Right lobe of liver (tissue), 6 donors: ENCODE results near the gene CPNE9. TPM values are rescaled to one million over a fixed set of nuclear protein-coding genes. Genes with fewer than 3 reads are reported as not detected.
A peak's percentile ranks its signal among the peaks of the same experiment; 100 is the strongest.

Experiments used
- ATAC-seq, 4 donors: fragments of 200-7000 bp; cut with Tn5 transposase; one replicate each; pipeline ENCODE4 v1.9.1; 2020; ENCODE audit warnings: mild to moderate bottlenecking in 4 of 4, moderate library complexity in 4 of 4
- DNase-seq, 3 donors: peaks; one replicate each; pipeline ENCODE4 v3.0.0-alpha.2; 2020
- H3K27ac ChIP-seq, 3 donors: fragments of 200-600 bp; one replicate each; pipeline ENCODE4 v1.8.0; 2022
- H3K27me3 ChIP-seq, 2 donors: fragments of 200-600 bp; one replicate each; pipeline ENCODE4 v1.8.0; 2022
- H3K36me3 ChIP-seq, 4 donors: fragments of 200-600 bp; sonication (generic) in 1 of 4; one replicate each; pipeline versions ENCODE4 v1.5.1 to v1.8.0; 2017 to 2022; ENCODE audit warnings: control low read depth in 1 of 4
- H3K4me1 ChIP-seq, 4 donors: fragments of 200-600 bp; sonication (generic) in 1 of 4; one replicate each; pipeline versions ENCODE4 v1.5.1 to v1.8.0; 2017 to 2022; ENCODE audit warnings: control low read depth in 1 of 4
- H3K4me3 ChIP-seq, 3 donors: fragments of 200-600 bp; one replicate each; pipeline ENCODE4 v1.8.0; 2022
- H3K9me3 ChIP-seq, 4 donors: fragments of 200-600 bp; sonication (generic) in 1 of 4; one replicate each; pipeline versions ENCODE4 v1.5.1 to v1.8.0; 2017 to 2022; ENCODE audit warnings: control low read depth in 1 of 4
- CTCF ChIP-seq, 4 donors: fragments of 200-600 bp in 3 of 4; fragments of 450-650 bp in 1 of 4; IDR thresholded peaks; one replicate each; pipeline versions ENCODE4 v1.5.1 to v1.8.0; 2016 to 2022; ENCODE audit warnings: antibody characterized with exemption in 4 of 4, mild to moderate bottlenecking in 2 of 4
- POLR2A ChIP-seq: fragments of 450-650 bp; IDR thresholded peaks from one replicate; pipeline ENCODE4 v1.6.1; 2017; ENCODE audit warnings: antibody characterized with exemption, mild to moderate bottlenecking
- WGBS: methylation state at CpG from one replicate; pipeline ENCODE4 v1.1.6; 2018; ENCODE audit warnings: low coverage, low lambda C conversion rate; ENCODE audit not compliant: insufficient coverage; ENCODE audit errors: missing lambda C conversion rate; 5-methylcytosine and 5-hydroxymethylcytosine counted together
- intact Hi-C, 2 donors: fragments of 100-400 bp; cut with DNase I; formaldehyde crosslinking; loops; one replicate each; pipeline versions ENCODE4 v1.11.2 to v1.14.1; 2022
- total RNA-seq, 6 experiments: library from RNA; depleted of rRNA in 2 of 6; stranded (reverse); fragments of >200 nt in 2 of 6; fragmentation: NEBNext Ultra II Directional in 3 of 6; extraction: Animal tissue kit (Norgen Biotek cat#: 25700) in 3 of 6; gene quantifications; one replicate each; pipeline versions ENCODE4 v1.1.0 to v1.2.4, GENCODE V29; 2016 to 2023
- donor health status: DM: no; HTN: yes; CAD: no.
- donor health status: DM: no; HTN: no; CAD: no.
- donor health status: DM: no; HTN: no; CAD: no.
- donor health status: DM: no; HTN: yes; CAD: no.
- donor health status: DM: no; HTN: yes; CAD: no.

Gene CPNE9
- total RNA-seq, 6 experiments from 2014 or later = not detected

- H3K27ac ChIP-seq = no peak overlapping the region
- ATAC-seq (no peak), DNase-seq (no peak)
- no peak overlapping the region for H3K4me3 ChIP-seq
- 92% methylated on average over 6 of the region's 7 CpGs for WGBS
- intact Hi-C loops = no loop called here
- no peaks in the 10 kb centered on the region for H3K27me3 ChIP-seq
- no peak for TF ChIP-seq POLR2A
- no peak for TF ChIP-seq CTCF (IDR thresholded peaks at IDR 0.05)
- no peaks in the 10 kb centered on the region for H3K9me3 ChIP-seq
- H3K4me1 ChIP-seq = no peaks in the 10 kb centered on the region
- H3K36me3 ChIP-seq = peaks cover 0 to 94% (median 49%) of the 10 kb centered on the region in 4 donors
These were observed 16.1 kb upstream of the CPNE9 start for GRCh38 chr3:9687514-9687913.

- no peak for DNase-seq
- no CpG with 5 or more reads among the region's 5 CpGs for WGBS
These were observed 14.7 kb upstream of the CPNE9 start for GRCh38 chr3:9688961-9689360.

GRCh38 chr3:9689757-9690156 lies 13.9 kb upstream of the CPNE9 start:
- Histone ChIP-seq H3K4me1 (no peaks in the 10 kb centered on the region), H3K27ac (no peak overlapping the region), H3K9me3 (no peaks in the 10 kb centered on the region), H3K36me3 (peaks cover 0 to 87% (median 37%) of the 10 kb centered on the region in 4 donors), H3K4me3 (no peak overlapping the region), H3K27me3 (no peaks in the 10 kb centered on the region)
- intact Hi-C loops = no loop called here
- ATAC-seq (no peak), DNase-seq (no peak)
- TF ChIP-seq CTCF (IDR thresholded peaks at IDR 0.05) = no peak
- no peak for TF ChIP-seq POLR2A
- no CpG with 5 or more reads among the region's 4 CpGs for WGBS

More at GRCh38 chr3:9688961-9689360, 14.7 kb upstream of the CPNE9 start:
- Histone ChIP-seq H3K27me3 (no peaks in the 10 kb centered on the region), H3K4me3 (no peak overlapping the region), H3K36me3 (peaks cover 0 to 94% (median 40%) of the 10 kb centered on the region in 4 donors), H3K9me3 (no peaks in the 10 kb centered on the region), H3K27ac (no peak overlapping the region), H3K4me1 (no peaks in the 10 kb centered on the region)
- no peak for ATAC-seq
- TF ChIP-seq CTCF (IDR thresholded peaks at IDR 0.05) (no peak), POLR2A (no peak)
- intact Hi-C loops = no loop called here

- DNase-seq (no peak), ATAC-seq (peak in 3 of 4 donors; percentile 22 to 38 (median 26))
- Histone ChIP-seq H3K27ac (no peak overlapping the region), H3K27me3 (no peaks in the 10 kb centered on the region), H3K4me3 (no peak overlapping the region), H3K9me3 (no peaks in the 10 kb centered on the region), H3K4me1 (no peaks in the 10 kb centered on the region), H3K36me3 (peaks cover 0 to 87% (median 29%) of the 10 kb centered on the region in 4 donors)
- intact Hi-C loops = no loop called here
- WGBS = 95% methylated on average over 4 of the region's 15 CpGs
- TF ChIP-seq POLR2A = no peak
- no peak for TF ChIP-seq CTCF (IDR thresholded peaks at IDR 0.05)
These were observed 12.9 kb upstream of the CPNE9 start for GRCh38 chr3:9690451-9691450.
